T47D (cell line): ENCODE measurements around the gene ELOVL2.

Source experiments
- DNase-seq, 2 experiments: peaks; one replicate each; pipeline versions ENCODE4 v3.0.0 to v3.0.0-alpha.2; 2011 to 2012; ENCODE audit warnings: low read depth in 1 of 2, low spot score in 1 of 2
- JUND ChIP-seq: IDR thresholded peaks from 2 replicates; pipeline ENCODE4 v1.6.1; 2012; ENCODE audit warnings: low read depth
- in situ Hi-C: cut with HindIII; loops from 2 replicates; pipeline ENCODE4 v1.10.0; 2016; ENCODE audit warnings: low sequenced_read_pairs, low pct_unique_long_range_greater_than_20kb

The ELOVL2 gene

GRCh38 chr6:11069760-11070159 is 25.7 kb upstream of the ELOVL2 start:
- no peak for TF ChIP-seq JUND
- no peak for DNase-seq
- in situ Hi-C loops: no loop called here

- in situ Hi-C loops: no loop called here
- DNase-seq: no peak
Measured at GRCh38 chr6:11067348-11067747, 23.2 kb upstream of the ELOVL2 start.

GRCh38 chr6:11066505-11067347 is 22.6 kb upstream of the ELOVL2 start:
- no peak for DNase-seq
- in situ Hi-C loops: no loop called here
- no peak for TF ChIP-seq JUND

More at GRCh38 chr6:11067348-11067747, 23.2 kb upstream of the ELOVL2 start:
- no peak for TF ChIP-seq JUND

GRCh38 chr6:11065436-11066202 is 21.5 kb upstream of the ELOVL2 start:
- in situ Hi-C loops: no loop called here

GRCh38 chr6:11064836-11065235 is 20.7 kb upstream of the ELOVL2 start:
- TF ChIP-seq JUND: no peak
- in situ Hi-C loops: no loop called here
- DNase-seq: no peak

More at GRCh38 chr6:11065436-11066202, 21.5 kb upstream of the ELOVL2 start:
- TF ChIP-seq JUND: no peak
- no peak for DNase-seq

GRCh38 chr6:11062715-11063114 is 18.6 kb upstream of the ELOVL2 start:
- in situ Hi-C loops: no loop called here
- TF ChIP-seq JUND: no peak
- no peak for DNase-seq

GRCh38 chr6:11062083-11062482 is 18.0 kb upstream of the ELOVL2 start:
- in situ Hi-C loops: no loop called here
- DNase-seq: no peak
- no peak for TF ChIP-seq JUND

GRCh38 chr6:11058406-11058805 is 14.3 kb upstream of the ELOVL2 start:
- no peak for DNase-seq
- in situ Hi-C loops: no loop called here
- TF ChIP-seq JUND: no peak

- in situ Hi-C loops: no loop called here
- no peak for DNase-seq
- no peak for TF ChIP-seq JUND
Measured at GRCh38 chr6:11056871-11057270, 12.8 kb upstream of the ELOVL2 start.

- no peak for TF ChIP-seq JUND
- in situ Hi-C loops: no loop called here
- DNase-seq: no peak
Measured at GRCh38 chr6:11055127-11055627, 11.1 kb upstream of the ELOVL2 start.

- TF ChIP-seq JUND: no peak
- in situ Hi-C loops: no loop called here
- no peak for DNase-seq
Measured at GRCh38 chr6:11054722-11055121, 10.6 kb upstream of the ELOVL2 start.

GRCh38 chr6:11053307-11053706 is 9.2 kb upstream of the ELOVL2 start:
- in situ Hi-C loops: no loop called here
- DNase-seq: peak in 1 of 2 experiments; percentile 65
- no peak for TF ChIP-seq JUND

- in situ Hi-C loops: no loop called here
- DNase-seq: no peak
- TF ChIP-seq JUND: no peak
Measured at GRCh38 chr6:11050731-11051130, 6.6 kb upstream of the ELOVL2 start.
